Pons (tissue), 1 donor: ENCODE data around the gene DNPH1.

ENCODE experiments used
- DNase-seq: peaks from one replicate; pipeline ENCODE4 v3.0.0-alpha.2; 2016; ENCODE audit warnings: low spot score

Gene DNPH1

GRCh38 chr6:43263314-43264178 is 34.3 kb upstream of the DNPH1 start:
- DNase-seq: peak; percentile 43

GRCh38 chr6:43262780-43263313 is 33.6 kb upstream of the DNPH1 start:
- DNase-seq: no peak

GRCh38 chr6:43262000-43262779 is 32.9 kb upstream of the DNPH1 start:
- no peak for DNase-seq

- DNase-seq: no peak
Observed at GRCh38 chr6:43261198-43261597, 31.9 kb upstream of the DNPH1 start.

GRCh38 chr6:43260791-43261190 is 31.5 kb upstream of the DNPH1 start:
- no peak for DNase-seq

GRCh38 chr6:43258807-43259686 is 29.8 kb upstream of the DNPH1 start:
- DNase-seq: no peak

- DNase-seq: no peak
Observed at GRCh38 chr6:43258180-43258579, 28.9 kb upstream of the DNPH1 start.

- no peak for DNase-seq
Observed at GRCh38 chr6:43257367-43258145, 28.3 kb upstream of the DNPH1 start.

GRCh38 chr6:43256670-43257366 is 27.5 kb upstream of the DNPH1 start:
- DNase-seq: no peak

- no peak for DNase-seq
Observed at GRCh38 chr6:43255408-43256054, 26.2 kb upstream of the DNPH1 start.

- no peak for DNase-seq
Observed at GRCh38 chr6:43254846-43255245, 25.6 kb upstream of the DNPH1 start.

GRCh38 chr6:43254138-43254817 is 25.0 kb upstream of the DNPH1 start:
- DNase-seq: no peak

- DNase-seq: no peak
Observed at GRCh38 chr6:43253401-43253800, 24.1 kb upstream of the DNPH1 start.

GRCh38 chr6:43250992-43251373 is 21.7 kb upstream of the DNPH1 start:
- DNase-seq: no peak

GRCh38 chr6:43248791-43249190 is 19.5 kb upstream of the DNPH1 start:
- DNase-seq: no peak

GRCh38 chr6:43248101-43248500 is 18.8 kb upstream of the DNPH1 start:
- DNase-seq: no peak

GRCh38 chr6:43247114-43247999 is 18.1 kb upstream of the DNPH1 start:
- peak; percentile 82 for DNase-seq
